GM18502 (cell line): Measurements from ENCODE around the gene OSGEP.

ENCODE experiments used
- ATAC-seq: cut with Tn5 transposase; IDR thresholded peaks from one replicate; pipeline ENCODE4 v1.9.1; 2021; ENCODE audit warnings: mild to moderate bottlenecking; ENCODE audit not compliant: unreplicated experiment, poor library complexity

Gene OSGEP

GRCh38 chr14:20454516-20455354 lies at the start of gene OSGEP, which contains the start of gene APEX1:
OSGEP (minus strand) TSS chr14:20454812; CDS start chr14:20454683, 129 bp downstream.
APEX1 (plus strand) TSS chr14:20455226; CDS start chr14:20455646, 420 bp downstream.
- peak; percentile 86 for ATAC-seq

GRCh38 chr14:20503898-20504297 lies 49.3 kb upstream of the OSGEP start:
- ATAC-seq = no peak

GRCh38 chr14:20501346-20501745 lies 46.7 kb upstream of the OSGEP start:
- no peak for ATAC-seq

- ATAC-seq = no peak
Observed at GRCh38 chr14:20499881-20500280, 45.3 kb upstream of the OSGEP start.

GRCh38 chr14:20499108-20499507 lies 44.5 kb upstream of the OSGEP start:
- ATAC-seq = no peak

GRCh38 chr14:20498622-20499021 lies 44.0 kb upstream of the OSGEP start:
- ATAC-seq = no peak

- ATAC-seq = no peak
Observed at GRCh38 chr14:20494935-20495766, 40.5 kb upstream of the OSGEP start.

- no peak for ATAC-seq
Observed at GRCh38 chr14:20493634-20494033, 39.0 kb upstream of the OSGEP start.

- no peak for ATAC-seq
Observed at GRCh38 chr14:20492486-20492885, 37.9 kb upstream of the OSGEP start.

- no peak for ATAC-seq
Observed at GRCh38 chr14:20490563-20490962, 36.0 kb upstream of the OSGEP start.

GRCh38 chr14:20489093-20489994 lies 34.7 kb upstream of the OSGEP start:
- ATAC-seq = no peak

- no peak for ATAC-seq
Observed at GRCh38 chr14:20487396-20487725, 32.7 kb upstream of the OSGEP start.

- ATAC-seq = no peak
Observed at GRCh38 chr14:20486684-20487395, 32.2 kb upstream of the OSGEP start.

GRCh38 chr14:20485900-20486299 lies 31.3 kb upstream of the OSGEP start:
- ATAC-seq = no peak

- no peak for ATAC-seq
Observed at GRCh38 chr14:20482382-20482781, 27.8 kb upstream of the OSGEP start.

- ATAC-seq = no peak
Observed at GRCh38 chr14:20478894-20479293, 24.3 kb upstream of the OSGEP start.

GRCh38 chr14:20477211-20477876 lies 22.7 kb upstream of the OSGEP start:
- no peak for ATAC-seq

- no peak for ATAC-seq
Observed at GRCh38 chr14:20476776-20477175, 22.2 kb upstream of the OSGEP start.

GRCh38 chr14:20472536-20473169 lies 18.0 kb upstream of the OSGEP start:
- no peak for ATAC-seq
